Measurements from ENCODE around the gene BRSK1. TPM values are rescaled to one million over a fixed set of nuclear protein-coding genes. Genes with fewer than 3 reads are reported as not detected.

The BRSK1 gene
- total and polyA plus RNA-seq, 10 of the 15 experiments (the other 5 are each of a cell fraction or from before 2014, with no cell fraction given), result 0.03 to 0.76 (median 0.25) TPM; not detected in 4

GRCh38 chr19:55345818-55346724, 62.3 kb downstream of the BRSK1 start (continued):
- TF ChIP-seq, protein P1, sequence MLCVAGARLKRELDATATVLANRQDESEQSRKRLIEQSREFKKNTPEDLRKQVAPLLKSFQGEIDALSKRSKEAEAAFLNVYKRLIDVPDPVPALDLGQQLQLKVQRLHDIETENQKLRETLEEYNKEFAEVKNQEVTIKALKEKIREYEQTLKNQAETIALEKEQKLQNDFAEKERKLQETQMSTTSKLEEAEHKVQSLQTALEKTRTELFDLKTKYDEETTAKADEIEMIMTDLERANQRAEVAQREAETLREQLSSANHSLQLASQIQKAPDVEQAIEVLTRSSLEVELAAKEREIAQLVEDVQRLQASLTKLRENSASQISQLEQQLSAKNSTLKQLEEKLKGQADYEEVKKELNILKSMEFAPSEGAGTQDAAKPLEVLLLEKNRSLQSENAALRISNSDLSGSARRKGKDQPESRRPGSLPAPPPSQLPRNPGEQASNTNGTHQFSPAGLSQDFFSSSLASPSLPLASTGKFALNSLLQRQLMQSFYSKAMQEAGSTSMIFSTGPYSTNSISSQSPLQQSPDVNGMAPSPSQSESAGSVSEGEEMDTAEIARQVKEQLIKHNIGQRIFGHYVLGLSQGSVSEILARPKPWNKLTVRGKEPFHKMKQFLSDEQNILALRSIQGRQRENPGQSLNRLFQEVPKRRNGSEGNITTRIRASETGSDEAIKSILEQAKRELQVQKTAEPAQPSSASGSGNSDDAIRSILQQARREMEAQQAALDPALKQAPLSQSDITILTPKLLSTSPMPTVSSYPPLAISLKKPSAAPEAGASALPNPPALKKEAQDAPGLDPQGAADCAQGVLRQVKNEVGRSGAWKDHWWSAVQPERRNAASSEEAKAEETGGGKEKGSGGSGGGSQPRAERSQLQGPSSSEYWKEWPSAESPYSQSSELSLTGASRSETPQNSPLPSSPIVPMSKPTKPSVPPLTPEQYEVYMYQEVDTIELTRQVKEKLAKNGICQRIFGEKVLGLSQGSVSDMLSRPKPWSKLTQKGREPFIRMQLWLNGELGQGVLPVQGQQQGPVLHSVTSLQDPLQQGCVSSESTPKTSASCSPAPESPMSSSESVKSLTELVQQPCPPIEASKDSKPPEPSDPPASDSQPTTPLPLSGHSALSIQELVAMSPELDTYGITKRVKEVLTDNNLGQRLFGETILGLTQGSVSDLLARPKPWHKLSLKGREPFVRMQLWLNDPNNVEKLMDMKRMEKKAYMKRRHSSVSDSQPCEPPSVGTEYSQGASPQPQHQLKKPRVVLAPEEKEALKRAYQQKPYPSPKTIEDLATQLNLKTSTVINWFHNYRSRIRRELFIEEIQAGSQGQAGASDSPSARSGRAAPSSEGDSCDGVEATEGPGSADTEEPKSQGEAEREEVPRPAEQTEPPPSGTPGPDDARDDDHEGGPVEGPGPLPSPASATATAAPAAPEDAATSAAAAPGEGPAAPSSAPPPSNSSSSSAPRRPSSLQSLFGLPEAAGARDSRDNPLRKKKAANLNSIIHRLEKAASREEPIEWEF (IDR thresholded peaks at IDR 0.05; ENCODE audit: insufficient replicate concordance, low read depth, low read length), result no peak

GRCh38 chr19:55346725-55347441, 63.1 kb downstream of the BRSK1 start:
- Histone ChIP-seq H3K4me1 (ENCODE audit: control insufficient read depth, insufficient read depth, low read length) (no peaks in the 10 kb centered on the region), H3K36me3 (ENCODE audit: control insufficient read depth in 2 of 2, insufficient read depth in 2 of 2, low read length in 1 of 2) (no peaks in the 10 kb centered on the region; a peak in 1 of 4 replicates), H3K9ac (ENCODE audit: control insufficient read depth, insufficient read depth, low read length) (no peak overlapping the region), H4K20me1 (ENCODE audit: control insufficient read depth, insufficient read depth) (no peaks in the 10 kb centered on the region), H3K9me3 (replicated peaks; ENCODE audit: control insufficient read depth, insufficient read depth, low read length) (no peaks in the 10 kb centered on the region), H3K27ac (ENCODE audit: control insufficient read depth, insufficient read depth) (no peak overlapping the region), H3K27me3 (replicated peaks in 1 of 2; ENCODE audit: control insufficient read depth in 2 of 2, insufficient read depth in 2 of 2, low read length in 1 of 2) (no peaks in the 10 kb centered on the region; a peak in 1 of 4 replicates), H3K4me3 (no peak overlapping the region), H3K79me2 (ENCODE audit: control insufficient read depth, insufficient read depth, low read length) (no peaks in the 10 kb centered on the region), H3K4me2 (ENCODE audit: control insufficient read depth, insufficient read depth) (no peak overlapping the region), H2AFZ (ENCODE audit: control insufficient read depth, low read depth, low read length) (no peak overlapping the region)
- intact Hi-C loops (cut with micrococcal nuclease; ENCODE audit: unreplicated experiment) (no loop called here), in situ Hi-C loops (cut with MboI) (no loop called here)
- DNase-seq (ENCODE audit: low read depth, low spot score) (no peak), FAIRE-seq (no peak), ATAC-seq (no peak)
- ChIA-PET POLR2A (interaction anchor here (0.5 to 0.7 kb wide), 2 partner anchors 719 to 1976 kb away, joined by 3 to 4 read pairs; no protein-coding TSS in a partner anchor), CTCF (no interaction called here), SMC1A (ENCODE audit: uncharacterized antibody, unreplicated experiment) (no interaction called here), RAD21 (ENCODE audit: unreplicated experiment) (no interaction called here)
- no TSS peak for BruUV-seq (replicated peaks)
- TF ChIP-seq NBN (IDR thresholded peaks at IDR 0.05) (no peak), IRF4 (IDR thresholded peaks at IDR 0.05; ENCODE audit: low read depth, low read length) (no peak), CREB1 (IDR thresholded peaks at IDR 0.05; ENCODE audit: low read depth) (no peak), MEF2A (IDR thresholded peaks at IDR 0.05; ENCODE audit: insufficient read depth, low read depth, low read length) (no peak), TCF3 (IDR thresholded peaks at IDR 0.05; ENCODE audit: borderline replicate concordance, insufficient read depth, low read depth, low read length) (no peak), ZNF274 (IDR thresholded peaks at IDR 0.05; ENCODE audit: insufficient read depth, insufficient read length) (no peak), RB1 (IDR thresholded peaks at IDR 0.05; ENCODE audit: borderline replicate concordance) (no peak), MAX (IDR thresholded peaks at IDR 0.05; ENCODE audit: low read depth, low read length) (no peak), SRF (IDR thresholded peaks at IDR 0.05; ENCODE audit: low read depth in 2 of 2, low read length in 2 of 2) (no peak), STAT3 (IDR thresholded peaks at IDR 0.05; ENCODE audit: low read depth, low read length) (no peak)
- WGBS (ENCODE audit: insufficient coverage, insufficient replicate concordance, low lambda C conversion rate, missing lambda C conversion rate), result 94% methylated on average over 30 of the region's 41 CpGs
